GM19395 (cell line): ENCODE measurements around the gene HSD17B1.

Experiments used
- ATAC-seq: cut with Tn5 transposase; IDR thresholded peaks from one replicate; pipeline ENCODE4 v1.9.1; 2021; ENCODE audit warnings: mild to moderate bottlenecking, moderate library complexity; ENCODE audit not compliant: unreplicated experiment

The HSD17B1 gene

DNA sequence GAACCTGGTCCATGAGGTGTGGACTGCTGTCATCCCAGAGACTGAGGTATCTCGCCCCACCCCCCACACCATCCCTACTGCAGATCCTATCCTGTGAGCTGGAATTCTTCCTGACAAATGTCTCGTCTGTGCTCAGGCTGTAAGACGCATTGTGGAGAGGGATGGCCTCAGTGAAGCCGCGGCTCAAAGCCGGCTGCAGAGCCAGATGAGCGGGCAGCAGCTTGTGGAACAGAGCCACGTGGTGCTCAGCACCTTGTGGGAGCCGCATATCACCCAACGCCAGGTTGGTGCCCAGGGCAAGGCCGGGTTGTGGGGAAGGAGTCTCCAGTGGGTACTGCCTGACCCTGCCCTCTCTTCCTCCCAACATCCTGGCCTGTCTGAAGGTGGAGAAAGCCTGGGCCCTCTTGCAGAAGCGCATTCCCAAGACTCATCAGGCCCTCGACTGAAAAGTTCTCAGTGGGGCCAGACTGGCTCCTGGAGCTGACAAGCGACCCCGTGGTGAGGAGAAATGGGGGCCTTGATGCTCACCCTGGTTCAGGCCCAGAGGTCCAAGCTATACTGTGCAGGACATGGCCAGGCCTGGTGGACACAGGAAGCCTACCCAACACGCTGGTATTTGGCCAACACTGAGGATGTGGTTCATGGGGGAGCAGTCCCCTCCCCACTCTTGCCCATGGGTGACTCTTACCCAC is 12.9 kb downstream of the HSD17B1 start:
- no peak for ATAC-seq

GRCh38 chr17:42566215-42566882 is 13.6 kb downstream of the HSD17B1 start:
- ATAC-seq = no peak

DNA sequence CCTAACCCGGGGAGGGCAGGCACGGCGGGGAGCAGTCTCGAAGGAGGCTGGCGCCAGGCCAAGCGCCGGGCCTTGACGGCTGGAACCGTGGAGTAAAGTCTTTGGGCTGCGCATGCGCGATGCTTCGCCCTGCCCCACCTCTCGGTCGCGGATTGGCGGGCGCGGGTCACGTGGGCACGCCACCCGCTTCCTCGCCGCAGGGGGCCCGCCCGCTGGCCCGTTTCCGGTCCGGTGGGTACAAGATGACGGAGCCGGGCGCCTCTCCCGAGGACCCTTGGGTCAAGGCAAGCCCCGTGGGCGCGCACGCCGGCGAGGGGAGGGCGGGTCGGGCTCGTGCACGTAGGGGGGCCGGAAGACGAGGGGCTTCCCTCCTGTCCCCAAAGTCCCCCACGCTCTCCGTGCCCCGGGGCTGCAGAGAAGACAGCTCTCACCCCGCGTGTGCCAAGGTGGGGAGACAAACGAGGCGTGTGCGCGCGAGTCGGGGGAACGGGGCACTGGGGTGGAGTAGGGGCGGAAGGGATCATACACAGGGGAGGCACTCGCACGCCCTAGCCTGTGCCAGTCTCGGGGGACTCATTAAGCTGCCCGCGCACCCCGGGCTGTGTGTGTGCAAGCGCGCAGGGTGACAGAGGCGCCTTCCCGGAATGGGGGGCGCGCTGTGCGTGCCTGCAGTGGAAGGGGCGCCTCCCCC is 14.3 kb downstream of the HSD17B1 start, which contains the start of gene MLX:
TSS of gene MLX (plus strand) at position 218 of the 691 bp plus-strand sequence. CDS start at position 243, 25 bp downstream.
- ATAC-seq = peak; percentile 61

GRCh38 chr17:42568341-42569111 is 15.8 kb downstream of the HSD17B1 start:
- no peak for ATAC-seq

- ATAC-seq = no peak
Observed at GRCh38 chr17:42571435-42572225, 18.9 kb downstream of the HSD17B1 start.

DNA sequence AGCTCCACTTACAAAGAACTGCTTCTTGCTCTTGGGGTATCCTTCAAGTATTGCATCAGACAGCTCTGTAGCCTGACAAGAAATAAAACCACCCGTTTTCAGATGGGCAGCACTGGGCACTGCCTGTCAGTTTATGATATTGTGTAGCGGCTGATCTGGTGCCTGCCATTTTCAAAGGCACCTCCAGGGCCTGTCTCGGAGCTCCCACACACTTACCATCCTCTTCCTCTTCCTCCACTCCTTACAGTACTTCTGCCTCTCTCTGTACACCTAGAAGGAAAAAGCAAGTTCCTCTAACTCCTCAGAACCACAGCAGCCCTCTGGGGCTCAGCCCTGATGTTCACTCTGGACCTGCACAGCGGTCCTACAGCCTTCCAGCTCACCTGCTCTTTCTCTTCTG is 20.4 kb downstream of the HSD17B1 start:
- ATAC-seq = no peak

DNA sequence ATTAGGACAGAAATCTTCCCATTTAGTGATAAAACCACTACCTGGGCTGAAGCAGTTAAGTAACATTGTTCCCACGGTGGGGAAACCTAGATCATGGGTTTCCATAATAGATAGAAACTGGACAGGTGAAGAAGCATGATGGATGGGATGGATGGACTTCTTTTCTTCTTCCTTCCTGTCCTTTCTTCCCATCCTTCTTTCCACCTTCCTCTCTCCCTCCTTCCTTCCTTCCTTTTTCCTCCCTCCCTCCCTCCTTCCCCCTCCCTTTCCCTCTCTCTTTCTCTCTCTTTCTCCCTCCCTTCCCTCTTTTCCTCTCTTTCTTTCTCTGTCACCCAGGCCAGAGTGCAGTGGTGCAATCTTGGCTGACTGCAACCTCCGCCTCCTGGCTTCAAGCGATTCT is 21.7 kb downstream of the HSD17B1 start:
- ATAC-seq = no peak

DNA sequence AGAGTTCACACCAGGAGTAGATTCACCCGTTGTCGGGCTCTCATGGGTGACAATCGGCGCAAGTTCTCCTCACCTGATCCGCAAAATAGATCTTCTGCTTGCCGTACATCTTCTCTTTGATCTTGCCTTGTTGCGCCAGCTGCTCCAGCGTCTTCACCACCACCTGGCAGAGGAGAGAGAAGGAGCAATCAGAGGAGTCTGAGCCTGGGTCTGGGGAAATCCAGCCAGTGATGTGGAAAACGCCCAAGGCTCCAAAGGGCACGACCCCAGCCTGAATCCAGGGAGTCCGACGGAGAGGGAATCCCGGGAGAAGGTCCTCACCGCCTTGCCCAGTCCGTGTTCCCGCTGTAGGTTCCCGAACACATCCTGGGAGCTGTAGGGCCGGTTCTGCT is 24.4 kb downstream of the HSD17B1 start:
- ATAC-seq = no peak

GRCh38 chr17:42577532-42578281 is 25.0 kb downstream of the HSD17B1 start, which contains the start of gene PSMC3IP:
Gene PSMC3IP (minus strand): TSS chr17:42577729. CDS start chr17:42577686, 43 bp downstream.
- peak; percentile 69 for ATAC-seq

GRCh38 chr17:42578282-42578869 is 25.7 kb downstream of the HSD17B1 start:
- ATAC-seq = peak; percentile 62

DNA sequence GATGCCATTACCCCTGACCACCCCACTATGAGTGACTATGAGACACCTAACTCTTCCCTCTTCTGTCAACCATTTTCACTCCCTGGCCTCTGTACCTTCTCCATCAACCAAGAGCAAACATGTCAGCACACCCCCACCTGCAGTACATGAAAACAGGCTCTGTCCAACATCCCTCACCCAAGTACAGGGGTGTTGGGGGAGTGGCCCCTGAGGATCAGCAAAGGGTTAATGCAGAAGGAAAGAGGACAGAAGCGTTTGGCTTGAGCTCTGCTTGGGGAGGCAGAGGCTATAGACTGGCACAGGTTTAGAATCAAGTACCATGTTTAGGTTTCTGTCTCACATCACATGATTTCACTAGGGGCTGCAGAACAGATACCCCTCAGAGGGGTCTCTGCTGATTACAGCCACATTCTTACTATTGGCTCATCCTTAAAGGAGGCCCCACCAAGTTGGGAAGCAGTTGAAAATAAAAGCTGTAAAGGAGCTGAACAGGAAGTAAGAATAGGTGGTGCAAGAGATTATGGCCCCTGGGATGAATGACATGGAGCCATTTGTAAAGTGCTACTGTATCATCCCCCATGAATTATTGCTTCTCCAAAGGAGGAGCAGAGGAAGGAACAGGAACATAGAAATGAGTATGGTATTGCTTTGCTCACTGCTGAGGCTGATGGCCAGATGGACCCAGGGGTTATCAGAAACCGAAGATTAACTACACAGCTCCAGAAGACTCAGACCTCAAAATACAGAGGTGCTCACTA is 27.2 kb downstream of the HSD17B1 start:
- ATAC-seq = no peak

DNA sequence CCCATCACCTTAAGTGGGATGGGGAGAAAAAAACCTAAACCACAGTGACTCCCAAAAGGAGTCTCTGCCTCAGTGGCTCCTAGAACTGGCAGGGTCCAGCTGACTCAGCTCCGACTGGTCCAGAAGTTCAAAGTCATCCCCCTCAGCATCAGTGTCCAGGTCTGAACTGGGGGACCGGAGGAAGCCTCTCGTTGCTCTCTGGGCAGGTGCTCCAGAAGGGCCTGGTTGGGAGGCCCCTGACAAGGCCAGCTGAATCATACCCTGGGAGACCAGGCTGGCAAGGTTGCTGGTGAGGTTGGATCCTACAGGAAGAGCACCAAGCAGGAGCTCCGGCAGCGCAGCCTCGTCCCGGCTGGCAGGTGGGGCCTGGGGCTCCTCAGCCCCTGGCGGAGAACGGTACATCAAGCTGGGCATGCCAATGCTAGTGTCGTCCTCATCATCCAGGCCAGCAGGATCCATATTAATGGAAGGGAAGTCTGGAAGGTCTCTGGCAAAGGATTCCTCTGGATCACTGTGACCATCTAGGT is 29.1 kb downstream of the HSD17B1 start:
- no peak for ATAC-seq

- no peak for ATAC-seq
Observed at GRCh38 chr17:42584880-42585279, 32.2 kb downstream of the HSD17B1 start.

DNA sequence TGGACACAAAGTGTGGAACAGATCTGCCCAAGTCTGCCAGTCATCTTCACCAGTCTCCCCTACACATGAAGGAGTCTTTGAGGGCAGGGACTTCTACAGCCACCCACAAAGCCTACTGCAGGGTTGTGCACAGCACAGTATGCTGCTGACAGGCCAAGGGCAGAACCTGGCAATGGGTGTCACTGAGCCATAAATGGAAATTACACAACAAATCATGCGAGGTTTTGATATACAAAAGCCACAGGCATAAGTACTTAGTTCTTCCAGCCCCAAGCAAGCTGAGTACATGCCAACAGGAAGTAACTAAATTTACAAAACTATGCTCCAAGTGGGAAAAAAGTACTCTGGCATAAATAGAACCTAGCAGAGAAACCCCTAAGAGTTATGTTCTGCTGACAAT is 32.6 kb downstream of the HSD17B1 start:
- no peak for ATAC-seq

DNA sequence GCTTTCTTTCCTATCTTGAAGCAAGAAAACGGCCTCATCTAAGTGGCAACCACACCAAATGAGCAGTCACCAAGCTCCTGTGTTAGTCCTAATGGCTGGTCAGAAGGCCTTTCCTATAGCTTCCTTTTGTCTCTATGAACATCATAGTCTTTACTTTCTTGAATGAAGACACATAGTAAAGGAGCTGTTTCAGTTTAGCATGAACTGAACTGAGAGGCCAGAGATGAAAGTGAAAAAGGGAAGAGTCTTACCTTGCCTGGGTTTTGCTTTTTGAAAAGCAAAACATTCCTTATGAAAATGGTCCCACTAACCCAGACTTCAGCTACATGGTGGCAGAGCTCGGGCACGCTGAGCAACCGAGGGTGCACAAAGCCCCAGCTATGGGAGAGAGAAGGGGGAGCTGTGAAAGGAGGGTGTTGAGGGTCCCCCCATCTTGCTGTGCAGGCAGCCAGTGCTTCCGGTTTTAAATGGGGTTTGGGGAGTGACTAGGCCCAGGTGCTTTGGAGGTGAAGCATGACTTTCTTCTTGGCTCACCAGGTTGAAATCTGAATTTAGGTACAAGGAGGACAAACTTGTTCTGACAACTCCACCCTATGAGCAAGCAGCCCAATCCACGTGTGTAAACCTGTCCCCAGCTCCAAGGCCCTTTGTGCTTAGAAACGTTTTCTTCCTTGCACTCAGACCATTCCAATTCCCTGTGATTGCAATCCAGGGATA is 33.9 kb downstream of the HSD17B1 start:
- no peak for ATAC-seq

GRCh38 chr17:42590886-42591285 is 38.2 kb downstream of the HSD17B1 start:
- no peak for ATAC-seq

DNA sequence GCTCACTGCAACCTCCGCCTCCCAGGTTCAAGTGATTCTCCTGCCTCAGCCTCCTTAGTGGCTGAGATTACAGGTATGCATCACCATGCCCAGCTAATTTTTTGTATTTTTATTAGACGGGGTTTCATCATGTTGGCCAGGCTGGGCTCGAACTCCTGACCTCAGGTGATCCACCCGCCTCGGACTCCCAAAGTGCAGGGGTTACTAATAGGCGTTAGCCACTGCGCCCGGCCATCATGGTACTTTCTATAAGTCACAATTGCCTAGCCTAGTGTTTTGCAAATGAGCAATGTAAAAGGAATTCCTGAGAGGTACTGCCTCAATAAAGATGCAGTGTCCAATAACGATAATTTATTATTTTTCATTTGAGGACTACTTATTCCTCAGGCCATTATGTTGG is 38.7 kb downstream of the HSD17B1 start:
- no peak for ATAC-seq

- ATAC-seq = no peak
Observed at GRCh38 chr17:42596386-42596785, 43.7 kb downstream of the HSD17B1 start.
